Measurements from ENCODE around the gene MAP4K1.
"Not testable (repeated sequence)": the region's sequence is repeated elsewhere in the genome, so short reads cannot be mapped to it uniquely, and the experiment has no call there.

The MAP4K1 gene

DNA sequence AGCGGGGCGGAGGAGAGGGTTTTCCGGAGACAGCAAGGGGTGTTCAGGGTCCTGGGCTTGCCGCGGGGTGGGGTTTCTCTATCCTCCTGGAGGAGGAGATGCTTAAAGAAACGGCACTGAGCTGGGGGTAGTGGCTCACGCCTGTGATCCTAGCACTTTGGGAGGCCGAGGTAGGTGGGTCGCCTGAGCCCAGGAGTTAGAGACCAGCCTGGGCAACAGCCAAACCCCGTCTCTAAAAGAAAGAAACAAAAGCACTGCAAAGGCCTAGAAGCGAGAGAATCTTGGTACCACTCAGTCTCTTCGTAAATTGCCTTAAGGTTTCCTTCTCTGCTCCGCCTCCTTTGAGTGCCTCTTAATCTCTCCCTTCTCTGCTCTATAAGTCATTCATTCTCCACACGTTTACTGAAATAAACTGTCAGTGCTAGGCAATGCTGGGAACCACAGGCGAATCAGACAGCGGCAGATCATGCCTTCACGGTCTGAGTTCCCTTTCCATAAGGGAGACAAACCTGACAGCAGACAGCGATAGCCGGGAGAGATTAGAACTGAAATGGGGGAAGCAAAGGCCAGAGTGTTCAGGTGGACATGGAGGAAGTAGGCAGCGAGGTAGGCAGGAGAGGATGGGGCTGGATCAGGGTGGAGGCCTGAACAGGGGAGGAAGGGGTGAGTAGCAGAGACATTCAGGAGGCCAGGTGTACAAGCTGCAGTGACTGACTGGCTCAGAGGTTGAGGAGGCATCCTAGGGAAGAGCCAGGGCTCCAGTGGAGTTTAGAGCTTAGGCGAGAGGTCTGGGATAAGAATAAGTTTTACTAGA, 1.8 kb upstream of the MAP4K1 start:
- no peak for DNase-seq

DNA sequence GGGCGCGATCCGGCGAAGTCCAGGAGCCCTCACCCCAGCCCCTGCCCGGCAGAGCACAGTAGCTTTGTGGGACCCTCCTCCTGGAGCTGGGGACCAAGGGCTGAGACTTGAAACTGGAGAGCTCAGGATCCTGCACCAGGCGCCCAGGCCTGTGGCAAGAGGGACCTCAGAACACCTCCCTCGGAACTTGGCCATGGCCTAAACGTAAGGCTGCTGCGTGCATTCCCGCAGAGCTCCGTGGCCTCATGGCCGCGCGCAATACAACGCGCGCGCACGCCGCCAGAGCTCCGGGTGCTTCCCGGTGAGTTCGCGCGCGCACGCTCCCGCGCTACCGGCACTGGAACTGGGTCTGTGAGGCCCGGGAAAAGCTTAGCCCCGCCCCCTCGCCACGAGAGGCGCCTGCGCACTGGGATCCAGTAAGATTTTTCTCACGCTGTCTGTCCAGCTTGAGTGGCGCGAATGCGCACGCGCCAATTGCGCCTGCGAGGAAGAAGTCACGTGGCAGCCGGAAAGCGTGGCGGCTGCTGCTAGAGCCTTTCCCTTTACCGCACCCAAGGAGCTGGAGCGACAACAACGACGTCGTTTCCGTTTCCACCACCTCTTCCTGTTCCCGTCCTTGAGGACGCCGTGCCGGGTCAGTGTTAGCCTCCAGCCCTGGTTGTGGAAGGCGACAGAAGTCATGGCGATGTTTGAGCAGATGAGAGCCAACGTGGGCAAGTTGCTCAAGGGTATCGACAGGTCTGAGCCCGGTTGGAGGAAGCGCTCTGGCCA, 1.0 kb upstream of the MAP4K1 start, which contains the start of gene EIF3K:
Gene EIF3K (plus strand): TSS at position 599 of the 771 bp plus-strand sequence. CDS start 81 bp downstream, at position 680.
- DNase-seq = peak; percentile 97 to 98

DNA sequence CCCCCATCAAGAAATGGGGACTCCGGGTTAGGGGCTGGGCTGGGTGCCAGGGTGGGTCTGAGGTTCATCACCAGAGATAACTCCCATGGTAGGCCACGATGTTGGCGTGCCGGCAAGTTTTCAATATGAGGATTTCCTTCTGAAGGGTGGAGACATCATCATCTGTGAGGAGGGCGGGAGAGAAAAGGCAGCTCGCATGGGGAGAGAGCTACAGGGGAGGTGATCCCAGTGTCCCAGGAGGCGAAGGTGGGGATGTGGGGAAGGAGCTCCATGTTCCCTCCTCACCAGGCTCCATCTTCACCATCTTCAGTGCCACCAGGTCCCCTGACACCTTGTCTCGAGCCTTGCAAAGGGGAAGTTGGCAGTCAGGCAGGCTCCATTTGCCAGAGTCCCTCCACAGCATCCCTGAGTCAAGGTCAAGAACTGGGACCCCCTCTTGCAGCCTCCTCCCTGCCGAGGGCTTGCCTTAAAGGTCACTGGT, 430 bp downstream of the MAP4K1 start:
- no peak for DNase-seq

DNA sequence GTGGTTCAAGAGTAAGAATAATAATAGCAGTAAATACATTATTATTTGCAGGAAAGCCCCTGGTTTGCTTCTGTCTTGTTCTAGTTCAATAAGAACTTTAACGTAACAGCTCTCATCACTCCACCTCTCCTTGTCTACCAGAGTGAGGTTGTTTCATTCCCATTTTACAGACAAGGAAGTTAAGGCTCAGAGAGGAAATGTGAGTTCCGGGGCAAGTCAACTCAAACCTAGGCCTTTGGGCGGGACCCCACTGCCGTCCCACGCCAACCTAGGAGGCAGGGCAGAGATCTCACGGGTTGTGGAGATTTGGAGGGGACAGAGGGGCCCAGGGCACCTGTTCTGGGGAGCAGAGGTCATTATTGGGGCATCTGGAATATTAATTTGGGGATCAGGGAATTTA, 1.5 kb downstream of the MAP4K1 start:
- DNase-seq = no peak

DNA sequence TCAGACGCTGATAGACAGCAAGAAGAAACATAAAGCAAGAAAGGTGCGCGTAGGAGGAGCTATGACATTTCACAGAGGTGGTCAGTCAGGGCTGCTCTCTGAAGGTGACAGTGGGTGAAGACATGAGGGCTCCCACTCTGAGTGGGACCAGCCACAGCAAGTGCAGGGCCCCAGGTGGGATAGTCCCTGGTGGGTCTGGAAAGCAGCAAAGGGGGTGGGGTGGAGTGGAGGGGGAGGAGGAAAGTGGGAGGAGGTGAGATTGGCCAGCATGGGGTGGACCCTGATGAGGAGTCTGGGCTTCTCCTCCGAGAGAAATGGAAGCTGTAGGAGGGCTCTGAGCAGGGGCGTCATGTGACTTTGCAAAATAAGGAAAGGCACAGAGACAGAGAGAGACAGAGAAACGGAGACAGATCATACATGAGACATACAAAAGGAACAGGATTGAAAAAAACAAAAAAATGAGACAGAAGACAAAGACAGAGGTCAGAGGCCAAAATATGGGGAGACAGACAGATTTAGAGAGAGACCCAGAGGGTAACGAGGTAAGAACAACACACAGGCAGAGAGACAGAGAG, 2.7 kb downstream of the MAP4K1 start:
- DNase-seq = no peak

DNA sequence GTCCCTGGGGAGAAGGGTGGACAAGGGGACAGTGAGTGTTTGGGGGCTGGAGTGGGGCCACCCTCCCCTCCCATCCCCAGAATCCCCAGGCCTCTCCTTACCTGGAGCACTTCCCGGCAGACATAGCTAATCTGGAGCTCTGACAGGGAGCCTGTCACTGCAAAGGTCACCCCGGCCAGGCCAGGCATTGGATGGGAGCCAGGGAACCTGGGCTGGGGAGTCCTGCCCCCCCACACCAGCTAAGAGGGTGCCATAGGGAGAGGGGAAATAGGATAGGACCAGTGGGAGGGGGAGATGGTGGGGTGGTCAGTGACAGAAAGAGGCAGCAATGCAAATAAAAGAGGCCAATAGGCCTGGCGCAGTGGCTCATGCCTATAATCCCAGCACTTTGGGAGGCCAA, 3.5 kb downstream of the MAP4K1 start:
- DNase-seq = no peak

DNA sequence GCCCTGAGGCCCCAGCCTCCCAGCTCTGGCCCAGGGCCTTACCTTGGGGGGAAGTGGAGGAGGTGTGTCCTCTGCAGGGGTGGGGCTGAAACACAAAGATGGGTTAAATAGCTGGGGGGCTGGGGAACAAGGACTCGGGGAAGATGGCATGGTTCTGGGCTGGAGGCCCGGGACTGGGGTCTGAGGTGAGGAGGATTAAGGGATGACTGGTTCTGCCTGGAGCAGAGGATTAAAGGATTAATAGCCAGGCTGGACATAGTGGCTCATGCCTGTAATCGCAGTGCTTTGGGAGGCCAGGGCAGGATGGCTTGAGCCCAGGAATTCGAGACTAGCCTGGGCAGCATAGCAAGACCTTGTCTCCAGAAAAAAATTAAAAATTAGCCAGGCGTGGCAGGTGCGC, 11.6 kb downstream of the MAP4K1 start:
- no peak for DNase-seq

DNA sequence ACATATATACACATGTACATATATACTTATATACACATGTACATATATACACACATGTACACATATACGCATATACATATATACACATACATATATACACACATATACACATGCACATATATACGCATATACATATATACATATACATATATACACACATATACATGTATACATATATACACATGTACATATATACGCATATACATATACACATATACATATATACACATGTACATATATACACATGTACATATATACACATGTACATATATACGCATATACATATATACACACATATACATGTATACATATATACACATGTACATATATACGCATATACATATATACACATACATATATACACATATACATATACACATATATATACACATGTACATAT, 14.9 kb downstream of the MAP4K1 start:
- not testable (repeated sequence) for DNase-seq

DNA sequence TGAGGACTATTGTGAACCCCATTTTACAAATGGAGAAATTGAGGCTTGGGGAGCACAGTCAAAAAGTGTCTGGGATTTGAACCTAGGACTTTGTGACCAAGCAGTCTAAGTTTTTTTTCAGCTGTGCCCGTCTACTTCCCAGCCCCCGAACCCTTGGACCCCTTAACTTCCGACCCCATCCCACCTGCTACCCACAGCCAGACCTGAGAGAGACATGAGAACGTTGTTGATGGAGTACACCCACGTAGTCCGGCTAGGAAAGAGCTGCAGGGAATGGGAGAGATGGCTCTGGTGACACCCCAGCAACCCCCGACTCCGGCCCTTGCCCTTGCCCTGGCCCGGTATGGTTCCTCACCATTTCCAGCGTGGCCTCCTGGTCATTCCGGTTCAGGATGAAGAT, 18.0 kb downstream of the MAP4K1 start:
- DNase-seq = no peak

DNA sequence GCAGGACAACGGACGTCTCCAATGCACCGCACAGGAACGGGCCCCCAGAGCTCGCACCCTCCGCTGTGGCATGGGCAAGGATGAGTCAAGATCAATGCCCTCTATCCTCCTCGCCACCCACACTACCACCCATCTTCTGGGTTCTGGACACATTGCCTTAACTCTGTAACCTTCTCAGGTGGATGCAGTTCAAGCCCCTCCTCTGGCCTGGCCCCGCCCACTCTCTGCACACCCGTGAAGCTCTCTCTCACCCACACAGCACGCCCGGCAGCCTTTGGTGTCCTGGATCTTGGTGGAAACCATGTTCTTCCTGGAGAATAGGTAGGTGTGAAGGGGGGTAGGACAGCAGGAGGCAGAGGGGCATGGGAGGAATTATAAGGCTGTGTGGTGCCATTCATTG, 20.7 kb downstream of the MAP4K1 start:
- no peak for DNase-seq

DNA sequence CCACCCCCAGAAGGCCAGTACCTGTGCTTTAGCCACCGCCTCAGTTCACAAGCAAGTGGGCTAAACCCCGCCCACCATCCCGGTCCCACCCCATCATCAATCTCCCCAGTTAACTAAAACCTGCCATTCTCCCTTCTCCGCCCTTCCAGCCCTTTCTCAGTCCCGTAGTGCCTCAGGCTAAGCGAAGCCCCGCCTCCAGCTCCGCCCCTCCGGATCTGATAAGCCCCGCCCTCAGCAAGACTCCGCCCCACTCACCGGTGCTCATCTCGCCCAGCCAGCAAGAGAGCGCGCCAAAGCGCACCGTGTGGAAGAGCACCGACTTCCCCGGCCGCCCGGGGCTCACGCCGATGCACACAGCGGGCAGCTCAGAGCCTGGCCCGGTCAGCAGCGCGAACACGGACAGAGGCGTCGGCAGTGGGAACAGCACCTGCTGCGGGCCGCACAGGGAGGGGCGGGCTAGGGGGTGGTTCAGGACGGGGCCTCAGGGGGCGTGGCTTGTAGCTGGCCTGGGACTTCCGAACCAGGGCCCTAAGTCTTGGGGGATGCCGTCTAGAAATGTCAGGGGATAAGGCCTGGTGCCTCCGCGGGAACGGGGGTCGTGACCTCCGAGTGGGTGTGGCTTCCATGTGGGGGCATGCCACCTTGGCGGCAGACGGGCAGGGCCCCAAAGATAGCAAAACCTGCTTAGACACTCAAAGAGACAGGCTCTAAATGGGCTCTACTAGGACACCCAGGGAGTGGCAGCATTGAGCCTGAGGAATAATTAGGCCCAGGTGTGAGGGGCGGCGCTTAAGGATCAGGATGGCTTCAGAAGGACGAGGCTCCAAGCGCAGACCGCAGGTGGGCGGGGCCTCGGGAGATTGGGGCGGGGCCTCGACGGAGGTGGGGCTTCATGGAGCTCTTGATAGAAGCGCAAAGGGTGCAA, 21.4 kb downstream of the MAP4K1 start:
- DNase-seq = peak; percentile 37 to 57

DNA sequence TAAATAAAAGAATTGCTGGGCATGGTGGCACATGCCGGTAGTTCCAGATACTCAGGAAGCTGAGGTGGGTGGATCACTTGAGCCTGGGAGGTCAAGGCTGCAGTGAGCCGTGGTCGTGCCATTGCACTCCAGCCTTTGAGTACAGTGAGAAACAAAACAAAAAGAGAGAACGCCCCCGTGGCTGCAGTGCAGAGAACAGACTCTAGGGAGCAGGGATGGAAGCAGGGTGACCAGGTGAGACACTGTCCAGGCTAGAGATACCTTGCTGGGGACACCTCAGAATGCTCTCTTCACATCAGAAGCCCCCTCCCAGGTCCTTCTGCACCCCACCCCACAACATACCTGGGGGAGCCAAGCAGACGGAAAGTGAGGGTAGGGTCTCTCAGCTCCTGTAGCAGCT, 24.8 kb downstream of the MAP4K1 start:
- DNase-seq = no peak

DNA sequence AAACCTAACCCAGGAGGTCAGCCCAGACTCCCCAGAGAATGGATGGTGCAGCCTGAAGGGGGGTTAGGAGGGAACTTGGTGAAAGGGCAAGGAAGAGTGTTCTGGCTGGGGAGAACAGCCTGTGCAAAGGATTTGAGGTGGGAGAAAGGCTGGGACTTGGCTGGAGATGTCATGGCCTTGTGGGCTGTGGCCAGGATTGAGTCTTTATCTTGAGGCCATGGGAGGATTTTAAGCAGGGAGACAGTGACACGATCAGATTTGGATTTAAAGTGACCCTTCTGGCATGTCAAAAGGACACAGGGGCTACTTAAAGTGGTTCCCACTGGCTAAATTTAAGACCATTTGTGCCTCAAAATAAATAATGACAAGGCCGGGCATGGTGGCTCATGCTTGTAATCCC, 29.7 kb downstream of the MAP4K1 start:
- no peak for DNase-seq

DNA sequence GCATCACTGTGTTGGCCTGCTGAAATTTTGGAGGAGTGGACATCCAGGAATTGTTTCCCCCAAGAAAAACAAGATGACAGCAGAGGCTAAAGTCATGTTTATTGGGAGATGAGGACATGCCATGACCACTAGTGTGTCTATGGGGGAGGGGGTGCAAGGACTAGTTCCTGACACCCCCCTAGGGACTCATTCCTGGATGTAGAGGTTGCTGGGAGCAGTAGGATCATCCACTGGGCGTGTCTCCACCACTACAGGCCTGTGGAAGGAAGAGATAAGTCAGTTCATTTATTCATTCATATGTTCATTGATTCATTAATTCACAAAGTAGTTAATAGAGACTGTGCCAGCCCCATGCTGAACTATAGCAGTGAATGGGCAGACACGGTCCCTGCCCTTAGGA, 30.2 kb downstream of the MAP4K1 start:
- DNase-seq = no peak

DNA sequence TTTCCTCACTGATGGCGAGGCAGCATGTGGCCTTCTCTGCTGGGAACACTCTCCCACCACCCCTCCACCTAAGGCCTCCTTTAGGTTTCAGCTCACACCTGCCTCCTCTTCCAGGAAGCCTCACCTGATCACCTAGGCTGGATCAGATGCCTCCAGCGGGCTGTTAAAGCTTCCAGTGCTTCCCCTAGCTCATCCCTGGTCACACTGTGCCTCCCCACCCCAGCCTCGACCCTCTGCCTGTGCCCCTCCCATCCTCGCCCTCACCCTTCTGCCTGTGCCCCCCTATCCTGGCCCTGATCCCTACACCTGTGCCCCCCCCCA, 33.8 kb downstream of the MAP4K1 start:
- DNase-seq = no peak

DNA sequence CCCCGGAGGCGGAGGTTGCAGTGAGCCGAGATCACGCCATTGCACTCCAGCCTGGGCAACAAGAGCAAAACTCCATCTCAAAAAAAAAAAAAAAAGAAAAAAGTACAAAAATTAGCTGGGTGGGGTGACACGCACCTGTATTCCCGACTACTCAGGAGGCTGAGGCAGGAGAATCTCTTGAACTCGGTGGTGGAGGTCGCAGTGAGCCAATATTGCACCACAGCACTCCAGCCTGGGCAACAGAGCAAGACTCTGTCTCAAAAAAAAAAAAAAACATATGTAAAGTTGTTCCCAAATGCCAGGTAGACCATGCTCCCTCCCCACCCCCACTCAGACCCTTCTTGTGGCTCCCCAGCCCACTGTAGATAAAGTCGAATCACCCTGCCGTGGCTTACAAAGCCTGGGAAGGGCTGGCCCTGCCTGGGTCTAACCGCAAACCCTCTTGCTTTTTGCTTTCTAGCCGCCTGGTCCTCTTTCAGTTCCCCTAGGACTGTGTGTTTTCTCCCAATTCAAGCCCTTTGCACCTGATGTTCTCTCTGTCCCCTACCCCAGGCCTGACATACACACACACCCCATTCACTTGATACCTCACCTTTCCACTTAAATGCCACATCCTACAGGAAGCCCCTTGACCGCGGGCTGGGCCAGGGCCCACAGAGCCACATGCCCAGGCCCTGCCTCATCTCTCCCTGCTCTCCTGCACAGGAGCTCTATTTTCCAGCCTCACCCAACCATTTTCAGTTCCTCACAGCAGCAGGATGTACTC, 34.4 kb downstream of the MAP4K1 start:
- DNase-seq = no peak

DNA sequence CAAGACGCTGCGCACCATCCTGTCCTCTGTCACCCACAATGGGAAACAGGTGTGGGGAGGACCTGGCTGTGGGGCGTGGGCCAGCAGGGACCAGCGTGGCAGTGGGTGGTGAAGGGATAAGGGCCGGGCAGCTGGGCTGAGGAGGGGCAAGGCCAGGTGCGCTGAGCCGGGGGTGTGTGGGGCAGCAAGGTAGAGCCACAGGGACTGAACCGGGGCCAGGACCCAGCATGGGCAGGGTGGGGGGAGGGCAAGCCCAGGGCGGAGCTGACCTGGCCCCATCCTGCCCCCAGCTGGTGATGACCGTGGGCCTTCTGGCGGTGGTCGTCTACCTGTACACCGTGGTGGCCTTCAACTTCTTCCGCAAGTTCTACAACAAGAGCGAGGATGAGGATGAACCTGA, 37.7 kb downstream of the MAP4K1 start:
- no peak for DNase-seq

DNA sequence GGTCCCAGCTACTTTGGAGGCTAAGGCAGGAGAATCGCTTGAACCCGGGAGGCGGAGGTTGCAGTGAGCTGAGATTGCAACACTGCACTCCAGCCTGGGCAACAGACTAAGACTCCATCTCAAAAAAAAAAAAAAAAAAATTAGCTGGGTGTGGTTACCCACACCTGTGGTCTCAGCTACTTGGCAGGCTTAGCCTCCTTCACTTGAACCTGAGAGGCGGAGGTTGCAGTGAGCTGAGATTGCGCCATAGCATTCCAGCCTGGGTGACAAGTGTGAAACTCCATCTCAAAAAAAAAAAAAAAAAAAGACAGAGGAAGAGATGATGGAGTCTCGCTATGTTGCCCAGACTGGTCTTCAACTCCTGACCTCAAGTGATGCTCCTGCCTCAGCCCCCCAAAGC, 38.4 kb downstream of the MAP4K1 start:
- DNase-seq = not testable (repeated sequence)

DNA sequence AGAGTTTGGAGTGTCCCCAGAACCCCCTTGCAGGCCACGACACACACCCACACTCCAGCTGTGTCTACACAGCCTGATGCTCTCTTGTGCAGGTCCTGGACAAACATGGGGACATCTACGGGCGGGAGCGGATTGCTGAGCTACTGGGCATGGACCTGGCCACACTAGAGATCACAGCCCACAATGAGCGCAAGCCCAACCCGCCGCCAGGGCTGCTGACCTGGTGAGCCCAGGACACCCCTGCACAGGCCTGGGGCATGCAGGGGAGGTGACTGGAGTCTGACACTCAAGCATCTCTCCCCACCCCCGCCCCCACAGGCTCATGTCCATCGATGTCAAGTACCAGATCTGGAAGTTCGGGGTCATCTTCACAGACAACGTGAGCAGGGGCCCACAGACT, 39.9 kb downstream of the MAP4K1 start:
- no peak for DNase-seq

DNA sequence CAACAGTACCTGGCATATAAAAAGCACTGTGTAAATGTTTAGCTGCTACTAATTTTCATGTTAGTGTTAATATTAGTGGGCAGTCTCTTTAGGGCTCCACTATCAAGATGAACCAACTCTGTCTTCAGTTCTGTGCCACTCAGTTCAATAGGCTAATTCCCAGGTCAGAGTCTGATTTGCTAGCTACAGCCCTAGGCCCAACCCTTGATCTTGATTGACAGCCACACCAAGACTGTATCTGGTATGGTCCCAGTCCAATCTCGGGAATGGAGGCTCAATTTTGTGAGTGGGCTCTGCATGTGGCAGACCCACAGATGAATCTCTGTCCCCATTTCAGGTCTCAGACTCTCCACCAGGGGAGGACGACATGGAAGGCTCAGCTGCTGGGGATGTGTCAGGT, 46.1 kb downstream of the MAP4K1 start:
- no peak for DNase-seq

DNA sequence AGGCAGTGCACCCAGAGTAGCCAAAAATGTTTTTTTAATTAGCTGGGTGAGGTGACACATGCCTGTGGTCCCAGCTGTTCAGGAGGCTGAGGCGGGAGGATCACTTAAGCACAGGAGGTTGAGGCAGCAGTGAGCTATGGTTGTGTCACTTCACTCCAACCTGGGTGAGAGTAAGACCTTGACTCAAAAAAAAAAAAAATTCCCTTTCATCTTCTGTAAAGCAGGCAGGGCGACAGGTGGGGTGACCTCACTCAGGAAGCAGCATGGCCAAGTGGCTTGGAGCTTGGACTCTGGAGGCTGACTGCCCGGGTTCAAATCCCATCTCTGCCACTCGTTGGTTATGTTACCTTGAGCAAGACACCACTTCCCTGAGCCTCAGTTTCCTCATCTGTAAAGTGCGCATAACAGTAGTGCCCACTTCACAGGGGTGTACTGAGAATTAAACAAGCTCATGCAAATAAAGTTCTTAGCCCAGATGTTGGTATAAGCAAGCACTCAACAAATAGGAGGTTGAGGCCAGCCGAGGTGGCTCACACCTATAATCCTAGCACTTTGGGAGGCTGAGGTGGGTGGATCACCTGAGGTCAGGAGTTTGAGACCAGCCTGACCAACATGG, 48.3 kb downstream of the MAP4K1 start:
- no peak for DNase-seq

DNA sequence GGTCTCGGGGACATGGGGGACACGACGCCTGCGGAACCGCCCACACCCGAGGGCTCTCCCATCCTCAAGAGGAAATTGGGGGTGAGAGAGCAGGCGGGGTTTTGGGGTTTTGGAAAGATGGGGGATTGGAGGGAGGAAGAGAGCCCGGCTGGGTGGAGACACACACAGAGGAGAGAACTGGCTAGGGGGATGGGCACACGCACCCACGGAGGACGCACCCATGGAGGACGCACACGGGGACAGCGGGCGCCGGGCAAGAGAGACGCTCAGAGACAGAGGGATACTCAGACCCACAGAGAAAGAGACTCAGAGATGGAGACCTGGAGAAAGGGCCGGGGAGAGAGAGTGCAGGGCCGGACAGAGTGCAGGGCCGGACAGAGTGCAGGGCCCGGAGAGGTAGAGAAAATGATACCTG, 52.1 kb downstream of the MAP4K1 start:
- DNase-seq = no peak

Data from NCI-H2081 (cell line).